Bronchial epithelial cell (primary cell): Measurements from ENCODE around the gene ACKR1. TPM values are rescaled to one million over a fixed set of nuclear protein-coding genes. Genes with fewer than 3 reads are reported as not detected.

Source experiments
- DNase-seq: peaks from one replicate; pipeline ENCODE4 v3.0.0-alpha.2; 2010; ENCODE audit warnings: low read depth
- FAIRE-seq: peaks from 2 replicates; lab custom pipeline; 2011; peaks lifted over from hg19 to GRCh38; lab: Jason Lieb, UNC
- H3K27me3 ChIP-seq: 2 replicates; pipeline ENCODE4 v1.5.1; 2011; ENCODE audit warnings: low read length; ENCODE audit not compliant: control insufficient read depth, insufficient read depth
- H3K36me3 ChIP-seq: 2 replicates; pipeline ENCODE4 v1.5.1; 2011; ENCODE audit warnings: low read length; ENCODE audit not compliant: control insufficient read depth, insufficient read depth
- H3K4me3 ChIP-seq: 2 replicates; pipeline ENCODE4 v1.5.1; 2011; ENCODE audit warnings: mild to moderate bottlenecking, low read depth, low read length, control low read depth
- total RNA-seq: library from RNA; depleted of rRNA; stranded (reverse); fragments of >200 nt; gene quantifications from 2 replicates; pipeline ENCODE4 v1.2.1, GENCODE V29; 2014
- TF ChIP-seq, protein P1 (sequence below): IDR thresholded peaks from 2 replicates; pipeline ENCODE4 v1.5.1; 2011; ENCODE audit warnings: mild to moderate bottlenecking, moderate library complexity, low read length, control low read depth, inconsistent platforms; ENCODE audit not compliant: insufficient read depth, severe bottlenecking

The ACKR1 gene
- total RNA-seq, 1 donor from 2014 or later, result not detected

DNA sequence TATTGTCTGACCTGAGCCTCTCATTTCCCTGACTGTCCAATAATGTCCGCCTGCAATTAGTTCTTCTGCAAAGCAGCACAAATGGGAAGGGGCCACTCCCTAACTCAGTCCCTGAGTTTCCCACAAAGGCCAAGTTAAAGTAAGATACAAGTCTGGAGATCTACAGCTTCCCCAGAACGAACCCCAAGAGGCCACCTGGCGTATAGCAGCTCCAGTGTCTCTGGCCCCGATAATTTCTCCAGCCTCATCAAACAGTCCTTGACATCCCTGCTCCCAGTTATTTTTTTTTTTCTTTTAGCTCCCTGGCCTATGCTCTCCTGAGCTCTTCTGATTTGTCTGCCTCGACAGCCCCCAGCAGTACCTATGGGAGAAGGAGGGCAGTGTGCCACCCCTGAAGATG is 8.1 kb upstream of the ACKR1 start:
- DNase-seq (no peak), FAIRE-seq (no peak)
- no peak overlapping the region for H3K4me3 ChIP-seq
- TF ChIP-seq, protein P1, sequence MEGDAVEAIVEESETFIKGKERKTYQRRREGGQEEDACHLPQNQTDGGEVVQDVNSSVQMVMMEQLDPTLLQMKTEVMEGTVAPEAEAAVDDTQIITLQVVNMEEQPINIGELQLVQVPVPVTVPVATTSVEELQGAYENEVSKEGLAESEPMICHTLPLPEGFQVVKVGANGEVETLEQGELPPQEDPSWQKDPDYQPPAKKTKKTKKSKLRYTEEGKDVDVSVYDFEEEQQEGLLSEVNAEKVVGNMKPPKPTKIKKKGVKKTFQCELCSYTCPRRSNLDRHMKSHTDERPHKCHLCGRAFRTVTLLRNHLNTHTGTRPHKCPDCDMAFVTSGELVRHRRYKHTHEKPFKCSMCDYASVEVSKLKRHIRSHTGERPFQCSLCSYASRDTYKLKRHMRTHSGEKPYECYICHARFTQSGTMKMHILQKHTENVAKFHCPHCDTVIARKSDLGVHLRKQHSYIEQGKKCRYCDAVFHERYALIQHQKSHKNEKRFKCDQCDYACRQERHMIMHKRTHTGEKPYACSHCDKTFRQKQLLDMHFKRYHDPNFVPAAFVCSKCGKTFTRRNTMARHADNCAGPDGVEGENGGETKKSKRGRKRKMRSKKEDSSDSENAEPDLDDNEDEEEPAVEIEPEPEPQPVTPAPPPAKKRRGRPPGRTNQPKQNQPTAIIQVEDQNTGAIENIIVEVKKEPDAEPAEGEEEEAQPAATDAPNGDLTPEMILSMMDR, result peak; percentile 33
- peaks cover 6% of the 10 kb centered on the region for H3K27me3 ChIP-seq
- H3K36me3 ChIP-seq, result no peaks in the 10 kb centered on the region

DNA sequence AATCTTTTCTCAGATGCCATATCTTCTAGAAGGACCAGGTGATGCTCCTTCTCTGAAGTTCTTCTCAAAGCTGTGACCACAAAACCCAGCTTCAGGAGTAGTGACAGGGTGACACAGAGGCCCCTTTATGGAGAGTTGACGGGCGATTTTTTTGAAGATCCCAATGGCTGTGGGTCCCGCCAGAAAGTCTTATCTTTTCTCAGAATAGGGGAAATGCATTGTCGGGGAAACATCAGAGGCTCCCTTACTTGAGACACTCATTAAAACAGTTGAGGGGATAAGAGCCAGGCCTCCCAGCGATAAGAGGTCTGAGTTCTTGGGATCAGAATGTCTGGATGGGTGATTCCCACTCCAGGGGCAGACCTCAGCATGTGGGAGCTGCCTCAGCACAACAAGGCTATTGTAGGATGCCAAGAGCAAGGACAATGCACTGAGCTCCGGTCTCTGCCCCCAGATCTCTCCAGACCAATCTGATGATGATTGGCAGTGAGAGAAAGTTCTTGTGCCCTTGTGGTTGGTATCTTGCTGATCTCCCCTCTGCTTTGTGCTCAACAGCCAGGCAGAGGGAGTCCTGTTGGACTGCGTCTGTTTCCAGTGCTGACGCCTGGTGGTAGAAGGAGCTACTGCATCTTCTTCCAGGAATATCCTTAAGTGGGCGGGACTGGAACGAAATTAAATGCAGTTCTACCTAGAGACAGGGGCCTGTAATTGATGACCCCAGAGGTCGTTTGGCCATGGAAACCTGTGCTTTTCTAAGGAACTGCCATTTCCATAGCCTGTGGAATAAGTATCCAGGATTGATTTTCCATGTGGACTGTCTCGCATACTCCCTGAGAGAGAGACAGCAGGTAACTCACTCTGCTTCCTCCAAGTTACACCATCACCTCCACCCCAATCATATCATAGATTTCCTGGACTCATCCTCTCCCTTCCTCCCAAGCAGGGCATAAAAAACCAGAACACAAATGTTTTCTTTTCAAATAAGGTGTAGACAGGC is 6.8 kb upstream of the ACKR1 start:
- Histone ChIP-seq H3K36me3 (no peaks in the 10 kb centered on the region), H3K27me3 (peaks cover 6% of the 10 kb centered on the region), H3K4me3 (no peak overlapping the region)
- TF ChIP-seq, protein P1, result peak; percentile 87
- DNase-seq (peak; percentile 74), FAIRE-seq (no peak)

DNA sequence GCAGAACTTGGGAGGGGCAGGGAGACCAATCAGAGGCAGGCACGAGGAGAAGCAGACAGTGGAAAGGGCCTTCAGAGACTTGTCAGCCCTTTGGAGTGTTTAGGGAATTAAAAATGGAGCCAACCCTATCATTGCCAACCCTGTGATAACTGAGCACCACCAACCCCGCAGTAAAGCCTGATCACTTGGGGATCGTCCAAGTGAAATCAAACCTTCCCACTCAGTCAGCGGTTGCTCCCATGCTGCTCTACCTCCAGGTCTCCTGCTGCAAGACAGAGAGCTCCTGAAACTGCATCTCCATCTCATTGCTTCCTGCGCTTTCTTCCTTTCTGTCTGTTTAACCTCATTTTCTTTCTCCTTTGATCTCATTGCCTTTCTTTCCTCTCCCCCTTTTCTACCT is 4.8 kb upstream of the ACKR1 start:
- Histone ChIP-seq H3K27me3 (peaks cover 6% of the 10 kb centered on the region), H3K36me3 (no peaks in the 10 kb centered on the region), H3K4me3 (no peak overlapping the region)
- TF ChIP-seq, protein P1, result no peak
- no peak for DNase-seq
- no peak for FAIRE-seq

DNA sequence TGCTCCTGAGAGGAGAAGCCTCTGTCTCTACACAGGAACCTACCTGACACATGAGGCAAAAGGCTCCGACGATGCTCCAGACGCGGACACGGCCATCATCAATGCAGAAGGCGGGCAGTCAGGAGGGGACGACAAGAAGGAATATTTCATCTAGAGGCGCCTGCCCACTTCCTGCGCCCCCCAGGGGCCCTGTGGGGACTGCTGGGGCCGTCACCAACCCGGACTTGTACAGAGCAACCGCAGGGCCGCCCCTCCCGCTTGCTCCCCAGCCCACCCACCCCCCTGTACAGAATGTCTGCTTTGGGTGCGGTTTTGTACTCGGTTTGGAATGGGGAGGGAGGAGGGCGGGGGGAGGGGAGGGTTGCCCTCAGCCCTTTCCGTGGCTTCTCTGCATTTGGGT is 3.9 kb upstream of the ACKR1 start:
- TF ChIP-seq, protein P1, result no peak
- peaks cover 6% of the 10 kb centered on the region for H3K27me3 ChIP-seq
- no peak overlapping the region for H3K4me3 ChIP-seq
- DNase-seq, result no peak
- FAIRE-seq, result no peak
- no peaks in the 10 kb centered on the region for H3K36me3 ChIP-seq

DNA sequence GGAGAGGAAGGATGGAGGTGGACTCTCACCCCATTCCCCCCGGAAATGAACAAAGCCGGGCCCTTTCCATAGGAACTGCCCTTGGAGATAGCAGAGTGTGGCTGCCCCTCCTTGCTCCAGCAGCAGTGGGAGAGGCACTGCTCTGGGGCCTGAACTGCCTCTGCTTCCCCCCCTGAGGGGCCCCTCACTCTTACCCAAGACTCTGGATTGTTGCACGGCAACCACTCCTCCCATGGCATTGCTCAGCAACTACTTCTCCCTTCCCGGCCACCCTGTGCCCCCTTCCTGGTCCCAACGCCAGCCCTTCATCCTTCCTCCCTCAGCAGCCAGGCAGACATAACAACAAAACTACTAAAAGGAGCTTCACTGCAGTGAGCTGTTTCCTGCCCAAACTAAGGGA is 3.0 kb upstream of the ACKR1 start:
- no peak for FAIRE-seq
- Histone ChIP-seq H3K36me3 (no peaks in the 10 kb centered on the region), H3K4me3 (no peak overlapping the region), H3K27me3 (peaks cover 4% of the 10 kb centered on the region)
- DNase-seq, result no peak
- TF ChIP-seq, protein P1, result no peak
